GM18873 (cell line): ENCODE data around the gene SEC22B.
"Not testable (repeated sequence)": the region's sequence is repeated elsewhere in the genome, so short reads cannot be mapped to it uniquely, and the experiment has no call there.

Experiments
- ATAC-seq: cut with Tn5 transposase; IDR thresholded peaks from one replicate; pipeline ENCODE4 v1.9.1; 2021; ENCODE audit warnings: mild to moderate bottlenecking, moderate library complexity, moderate number of reproducible peaks; ENCODE audit not compliant: unreplicated experiment, low FRiP score

Gene SEC22B

GRCh38 chr1:120149420-120150059, 26.8 kb downstream of the SEC22B start:
- not testable (repeated sequence) for ATAC-seq

GRCh38 chr1:120145806-120146205, 30.5 kb downstream of the SEC22B start:
- not testable (repeated sequence) for ATAC-seq

DNA sequence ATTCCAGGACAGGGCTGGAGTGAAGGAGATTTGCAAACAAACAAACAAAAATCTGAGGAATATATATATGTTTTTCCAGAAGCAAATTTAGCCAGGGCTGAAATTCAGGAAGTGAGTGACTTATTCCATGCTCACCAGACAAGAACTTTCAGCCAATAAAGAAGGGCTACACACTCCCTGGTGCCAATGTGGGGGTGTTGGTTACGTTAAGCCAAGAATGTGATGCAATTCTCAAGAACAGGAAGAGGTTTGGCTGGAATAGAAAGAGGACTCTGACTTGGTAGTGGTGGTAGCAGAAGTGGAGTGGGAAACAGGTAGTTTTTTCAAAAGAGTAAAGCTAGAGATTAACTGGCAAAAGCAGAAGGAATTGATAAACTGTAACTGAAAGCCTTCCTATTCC, 31.7 kb downstream of the SEC22B start:
- ATAC-seq, result not testable (repeated sequence)

DNA sequence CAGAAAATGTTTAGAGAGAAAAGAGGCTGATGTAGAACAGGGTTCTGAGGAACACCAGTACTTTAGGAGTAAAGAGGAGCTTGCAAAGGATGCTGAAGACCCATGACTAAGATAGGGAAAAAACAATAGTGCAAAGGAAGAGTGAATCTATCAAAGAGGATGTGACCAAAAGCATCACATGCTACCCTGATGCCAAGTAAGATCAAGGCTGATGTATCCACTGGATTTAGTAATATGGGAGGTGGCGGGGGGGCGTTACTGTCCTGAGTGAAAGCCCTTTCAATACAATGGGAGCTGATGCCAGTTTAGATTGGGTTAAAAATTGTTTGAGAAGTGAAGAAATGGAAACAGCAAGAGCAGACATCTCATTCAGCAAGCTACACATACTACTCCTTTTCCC, 32.2 kb downstream of the SEC22B start:
- ATAC-seq, result not testable (repeated sequence)

DNA sequence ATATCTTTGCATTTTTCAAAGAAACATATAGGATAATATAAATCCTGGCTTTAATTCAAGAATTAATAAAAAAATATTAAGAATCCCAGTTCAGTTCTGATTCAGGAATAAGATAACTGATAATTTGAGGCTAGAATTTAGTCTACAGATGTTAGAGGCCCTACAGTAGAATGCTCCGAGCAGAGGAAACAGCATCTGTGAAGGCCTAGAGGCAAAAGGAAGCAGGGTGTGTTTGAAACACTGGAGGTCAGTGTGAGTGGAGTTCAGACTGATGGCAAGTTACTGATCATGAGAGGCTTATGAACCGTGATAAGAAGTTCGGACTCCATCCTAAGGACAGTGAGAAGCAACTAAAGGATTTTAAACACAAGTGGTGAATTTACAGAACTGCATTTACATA, 33.0 kb downstream of the SEC22B start:
- not testable (repeated sequence) for ATAC-seq

DNA sequence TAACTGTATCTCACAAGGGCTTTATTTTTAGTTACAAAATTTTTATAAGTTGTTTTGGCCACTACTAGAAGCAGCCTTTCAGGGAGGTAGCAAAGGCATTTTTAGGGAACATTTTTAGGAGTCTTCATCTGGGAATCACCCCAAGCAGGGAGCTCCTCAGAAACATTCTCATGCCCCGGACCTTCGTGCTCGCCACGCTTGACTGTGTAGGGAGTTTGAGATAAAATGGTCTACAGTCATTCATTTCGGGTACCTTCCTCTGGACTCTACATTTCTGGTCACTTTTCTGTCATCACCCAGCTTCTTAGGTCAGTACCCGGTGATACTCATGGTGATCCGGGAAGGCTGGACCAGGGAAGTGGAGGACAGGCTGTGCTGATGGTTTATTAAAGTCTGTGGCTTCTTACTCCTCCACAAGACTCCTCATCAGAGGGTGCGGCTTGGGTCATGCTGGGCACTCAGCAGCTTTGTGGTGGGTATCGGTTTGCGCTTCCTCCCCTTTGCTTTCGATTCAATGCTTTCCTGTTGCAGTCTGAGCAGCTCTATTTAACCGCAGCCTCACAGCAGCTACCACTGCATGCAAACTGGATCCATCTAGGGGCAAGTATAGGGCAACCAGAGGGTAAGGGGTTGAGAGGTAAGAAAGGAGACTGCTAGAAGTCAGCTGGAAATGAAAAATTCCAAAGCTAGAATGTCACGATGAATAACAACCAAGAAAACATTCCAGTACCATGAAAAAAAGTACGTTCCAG, 33.6 kb downstream of the SEC22B start:
- ATAC-seq, result peak; percentile 100

- not testable (repeated sequence) for ATAC-seq
Measured at GRCh38 chr1:120141865-120142264, 34.5 kb downstream of the SEC22B start.

GRCh38 chr1:120140656-120141265, 35.6 kb downstream of the SEC22B start:
- ATAC-seq, result not testable (repeated sequence)

GRCh38 chr1:120136086-120136485, 40.2 kb downstream of the SEC22B start:
- ATAC-seq, result not testable (repeated sequence)

GRCh38 chr1:120133928-120134325, 42.4 kb downstream of the SEC22B start:
- ATAC-seq, result not testable (repeated sequence)

DNA sequence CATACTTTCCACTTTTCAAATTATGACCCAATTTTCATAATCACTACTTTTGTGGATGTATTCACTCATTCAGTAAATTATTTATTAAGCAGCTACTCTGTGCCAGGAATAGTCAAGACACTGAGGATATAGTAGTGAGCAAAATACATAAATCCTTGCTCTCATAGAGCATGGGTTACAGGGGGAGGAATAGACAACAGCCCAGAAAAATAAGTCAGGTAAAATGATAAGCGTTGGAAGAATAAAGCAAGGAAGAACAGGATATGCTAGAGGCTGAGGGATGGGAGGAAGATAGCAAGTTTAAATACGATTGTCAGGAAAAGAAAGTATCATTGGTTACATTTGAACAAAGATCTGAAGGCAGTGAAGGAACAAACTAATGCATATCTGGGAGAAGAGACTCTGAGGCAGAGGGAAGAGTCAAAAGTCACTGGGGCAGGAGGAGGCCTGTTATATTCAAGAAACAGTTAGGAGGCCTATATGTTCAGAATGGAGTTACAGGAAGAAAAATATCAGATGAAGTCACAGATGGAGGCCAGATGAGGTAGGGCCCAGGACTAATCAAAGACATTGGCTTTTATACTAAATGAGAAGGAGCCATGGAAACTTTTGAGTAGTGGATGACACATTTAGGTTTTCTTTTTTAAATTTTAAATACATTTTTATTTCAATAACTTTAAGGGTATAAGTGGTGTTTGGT, 42.9 kb downstream of the SEC22B start:
- ATAC-seq, result no peak

GRCh38 chr1:120132406-120132763, 43.9 kb downstream of the SEC22B start:
- ATAC-seq, result not testable (repeated sequence)

- not testable (repeated sequence) for ATAC-seq
Measured at GRCh38 chr1:120131611-120132405, 44.5 kb downstream of the SEC22B start.

- not testable (repeated sequence) for ATAC-seq
Measured at GRCh38 chr1:120127921-120128320, 48.4 kb downstream of the SEC22B start.

GRCh38 chr1:120126216-120126615, 50.1 kb downstream of the SEC22B start:
- not testable (repeated sequence) for ATAC-seq

DNA sequence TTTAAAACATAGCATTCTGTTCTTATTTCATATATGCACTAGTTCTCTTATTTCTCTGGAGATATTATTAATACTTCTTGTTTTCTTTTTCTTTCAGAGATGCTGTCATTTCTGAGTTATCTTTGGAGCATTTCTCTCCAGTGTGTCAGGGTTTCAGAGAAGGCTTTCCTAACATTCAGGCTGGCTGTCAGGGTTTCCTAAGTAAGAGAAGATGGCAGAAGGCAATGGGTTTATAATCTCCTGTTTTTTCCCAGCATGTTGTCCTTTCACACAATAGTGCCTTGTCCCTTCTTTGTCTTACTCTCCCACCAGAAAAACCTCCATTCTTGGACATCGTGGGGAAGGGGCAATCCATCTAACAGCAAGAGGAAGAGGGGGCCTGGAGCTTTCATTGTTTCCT, 51.7 kb downstream of the SEC22B start:
- ATAC-seq, result not testable (repeated sequence)

DNA sequence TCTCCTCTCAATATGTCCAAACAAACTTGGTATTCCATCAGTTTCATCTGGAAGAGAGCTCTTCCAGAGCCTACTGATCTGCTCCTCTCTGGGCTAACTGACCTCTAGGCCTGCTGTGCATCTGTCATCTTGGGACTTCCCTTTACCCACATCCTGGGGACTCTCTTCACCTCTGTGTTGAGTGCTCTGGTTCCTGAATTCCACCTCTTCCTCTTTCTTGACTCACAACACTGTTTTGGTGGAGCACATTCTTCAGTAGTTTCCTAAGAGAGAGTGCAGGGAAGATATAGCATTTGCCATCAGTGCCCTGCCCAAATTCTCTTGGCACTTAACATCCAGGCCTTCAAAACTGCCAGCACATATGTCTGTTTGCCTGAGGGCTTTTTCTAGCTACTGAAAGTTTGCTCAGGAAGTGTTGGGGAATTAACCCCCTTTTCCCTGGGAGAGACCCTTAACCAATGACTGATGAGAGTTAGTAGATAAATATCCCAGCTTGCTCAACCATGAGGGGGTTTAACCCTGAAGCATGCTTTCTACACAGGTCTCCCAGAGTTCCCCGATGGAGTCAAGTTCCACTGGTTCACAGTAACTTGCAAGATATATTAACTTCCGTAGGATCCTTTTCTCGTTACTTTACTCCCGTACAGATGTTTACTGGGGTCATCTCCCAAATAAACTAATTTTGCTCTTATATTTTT, 52.4 kb downstream of the SEC22B start:
- ATAC-seq, result peak; percentile 47

- ATAC-seq, result peak; percentile 67
Measured at GRCh38 chr1:120122262-120122893, 53.9 kb downstream of the SEC22B start.

GRCh38 chr1:120121830-120122229, 54.5 kb downstream of the SEC22B start:
- not testable (repeated sequence) for ATAC-seq
